HepG2 (cell line): ENCODE results near the gene CBLC. TPM values are rescaled to one million over a fixed set of nuclear protein-coding genes. Genes with fewer than 3 reads are reported as not detected.
A peak's percentile ranks its signal among the peaks of the same experiment; 100 is the strongest.

Source experiments
- ARID2 ChIP-seq: sonication (generic); formaldehyde crosslinking; IDR thresholded peaks from 2 replicates; pipeline ENCODE4 v1.8.1; 2022; ENCODE audit warnings: mild to moderate bottlenecking, missing genetic modification reagents, borderline replicate concordance
- BCL3 ChIP-seq: sonication (generic); formaldehyde crosslinking; IDR thresholded peaks from 2 replicates; pipeline ENCODE4 v1.5.1; 2020; ENCODE audit warnings: mild to moderate bottlenecking, missing genetic modification reagents, moderate library complexity
- ETV6 ChIP-seq: sonication (generic); formaldehyde crosslinking; conservative IDR thresholded peaks from 2 replicates; pipeline ENCODE4 v1.4.0; 2020; ENCODE audit warnings: missing genetic modification reagents
- HDAC6 ChIP-seq: fragments of 200-600 bp; sonication (generic); IDR thresholded peaks from 2 replicates; pipeline ENCODE4 v1.7.0; 2017; ENCODE audit warnings: mild to moderate bottlenecking, antibody characterized with exemption, low read length, low read depth
- JUNB ChIP-seq: sonication (generic); formaldehyde crosslinking; IDR thresholded peaks from 2 replicates; pipeline ENCODE4 v1.8.0; 2022; ENCODE audit warnings: missing genetic modification reagents, mild to moderate bottlenecking, borderline replicate concordance
- KDM2A ChIP-seq: sonication (generic); formaldehyde crosslinking; IDR thresholded peaks from 2 replicates; pipeline ENCODE4 v1.4.0; 2020; ENCODE audit warnings: low read depth, missing genetic modification reagents, borderline replicate concordance
- MED8 ChIP-seq: sonication (generic); formaldehyde crosslinking; IDR thresholded peaks from 2 replicates; pipeline ENCODE4 v1.8.1; 2023; ENCODE audit warnings: mild to moderate bottlenecking, missing genetic modification reagents; ENCODE audit not compliant: insufficient replicate concordance
- MIXL1 ChIP-seq: IDR thresholded peaks from 2 replicates; pipeline ENCODE4 v1.6.1; 2016
- POGZ ChIP-seq: sonication (generic); formaldehyde crosslinking; IDR thresholded peaks from 2 replicates; pipeline ENCODE4 v1.4.0; 2020; ENCODE audit warnings: mild to moderate bottlenecking, missing genetic modification reagents
- TEAD3 ChIP-seq: optimal IDR thresholded peaks from 2 replicates; pipeline ENCODE3; 2016; ENCODE audit warnings: borderline replicate concordance
- ZBTB10 ChIP-seq: sonication (generic); formaldehyde crosslinking; IDR thresholded peaks from 2 replicates; pipeline ENCODE4 v1.4.0; 2020; ENCODE audit warnings: missing genetic modification reagents, borderline replicate concordance
- ZFP36L1 ChIP-seq: sonication (generic); formaldehyde crosslinking; IDR thresholded peaks from 2 replicates; pipeline ENCODE4 v1.8.0; 2022; ENCODE audit warnings: mild to moderate bottlenecking, missing genetic modification reagents, moderate library complexity
- ZNF20 ChIP-seq: sonication (generic); formaldehyde crosslinking; IDR thresholded peaks from 2 replicates; pipeline ENCODE4 v1.4.0; 2020; ENCODE audit warnings: mild to moderate bottlenecking, moderate library complexity, missing genetic modification reagents
- polyA plus RNA-seq, 8 experiments: library from polyadenylated mRNA; depleted of rRNA in 3 of 8; stranded (reverse) in 7 of 8; unstranded in 1 of 8; fragments of >200 nt; fragmentation: Illumina TruSeq in 4 of 8; extraction: Trizol in 4 of 8; gene quantifications; 2 replicates each; pipeline versions ENCODE4 v1.2.1 to v1.2.3, GENCODE V29; 2011 to 2016; ENCODE audit warnings: low read depth in 4 of 8, missing spikeins in 1 of 8, mixed read lengths in 1 of 8; ENCODE audit not compliant: insufficient read depth in 1 of 8
- total RNA-seq, 5 experiments: library from RNA; depleted of rRNA; stranded (reverse); fragments of >200 nt; fragmentation: Illumina TruSeq; extraction: Trizol; gene quantifications; 2 replicates each; pipeline ENCODE4 v1.2.3, GENCODE V29; 2016; ENCODE audit warnings: low read depth in 1 of 5
- TF ChIP-seq, protein P1 (sequence below): sonication (generic); formaldehyde crosslinking; IDR thresholded peaks from 2 replicates; pipeline ENCODE4 v1.5.0; 2020; ENCODE audit warnings: mild to moderate bottlenecking, missing genetic modification reagents
- TF ChIP-seq, protein P2 (sequence below): sonication (generic); formaldehyde crosslinking; IDR thresholded peaks from 2 replicates; pipeline ENCODE4 v1.8.1; 2022; ENCODE audit warnings: low read depth, mild to moderate bottlenecking, missing genetic modification reagents
- TF ChIP-seq, protein P3 (sequence below): sonication (generic); formaldehyde crosslinking; IDR thresholded peaks from 2 replicates; pipeline ENCODE4 v1.4.0; 2020; ENCODE audit warnings: missing genetic modification reagents

Gene CBLC
- total and polyA plus RNA-seq, 2 of the 13 experiments (the other 11 are each of a cell fraction or from before 2014, with no cell fraction given): 1.8 to 2.6 TPM

DNA sequence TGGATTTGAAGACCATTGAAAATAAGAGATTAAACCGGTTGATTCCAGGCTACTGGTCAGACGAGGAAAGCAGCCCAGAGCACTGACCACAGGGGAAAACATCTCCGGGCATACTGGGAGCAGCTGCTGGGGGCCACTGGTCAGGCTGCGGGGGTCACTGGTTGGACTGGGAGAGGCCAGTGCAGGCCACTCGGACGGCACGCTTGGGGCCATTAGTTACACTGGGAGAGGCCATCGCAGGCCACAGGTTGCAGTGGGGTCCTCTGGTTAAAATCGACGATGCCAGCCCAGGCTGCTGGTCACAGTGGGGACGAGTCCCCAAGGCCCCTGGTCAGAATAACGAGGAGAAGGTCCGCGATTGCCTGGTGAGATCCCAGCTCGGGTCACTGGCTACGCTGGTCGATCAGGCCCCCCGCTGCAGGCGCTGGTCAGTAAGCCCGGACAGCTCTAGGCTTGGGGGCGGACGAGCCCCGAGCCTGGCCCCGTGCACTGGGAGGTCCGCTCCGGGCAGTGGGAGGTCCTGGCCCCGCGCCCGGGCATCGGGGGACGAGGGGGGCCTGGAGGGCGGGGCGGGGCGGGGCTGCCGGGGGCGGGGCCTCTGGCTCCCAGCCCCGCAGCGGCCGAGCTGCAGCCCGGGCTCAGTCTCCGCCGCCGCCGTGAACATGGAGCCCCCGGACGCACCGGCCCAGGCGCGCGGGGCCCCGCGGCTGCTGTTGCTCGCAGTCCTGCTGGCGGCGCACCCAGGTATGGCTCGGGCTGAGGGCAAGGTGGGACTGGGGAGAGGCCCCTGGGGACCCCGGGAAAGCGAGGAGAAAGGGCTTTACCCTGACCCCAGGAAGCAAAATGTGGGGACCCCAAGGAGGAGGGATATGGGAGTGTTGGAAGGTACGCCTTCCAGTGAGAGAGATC is 31.0 kb downstream of the CBLC start, which contains the start of gene BCAM (continued):
- TF ChIP-seq, protein P1, sequence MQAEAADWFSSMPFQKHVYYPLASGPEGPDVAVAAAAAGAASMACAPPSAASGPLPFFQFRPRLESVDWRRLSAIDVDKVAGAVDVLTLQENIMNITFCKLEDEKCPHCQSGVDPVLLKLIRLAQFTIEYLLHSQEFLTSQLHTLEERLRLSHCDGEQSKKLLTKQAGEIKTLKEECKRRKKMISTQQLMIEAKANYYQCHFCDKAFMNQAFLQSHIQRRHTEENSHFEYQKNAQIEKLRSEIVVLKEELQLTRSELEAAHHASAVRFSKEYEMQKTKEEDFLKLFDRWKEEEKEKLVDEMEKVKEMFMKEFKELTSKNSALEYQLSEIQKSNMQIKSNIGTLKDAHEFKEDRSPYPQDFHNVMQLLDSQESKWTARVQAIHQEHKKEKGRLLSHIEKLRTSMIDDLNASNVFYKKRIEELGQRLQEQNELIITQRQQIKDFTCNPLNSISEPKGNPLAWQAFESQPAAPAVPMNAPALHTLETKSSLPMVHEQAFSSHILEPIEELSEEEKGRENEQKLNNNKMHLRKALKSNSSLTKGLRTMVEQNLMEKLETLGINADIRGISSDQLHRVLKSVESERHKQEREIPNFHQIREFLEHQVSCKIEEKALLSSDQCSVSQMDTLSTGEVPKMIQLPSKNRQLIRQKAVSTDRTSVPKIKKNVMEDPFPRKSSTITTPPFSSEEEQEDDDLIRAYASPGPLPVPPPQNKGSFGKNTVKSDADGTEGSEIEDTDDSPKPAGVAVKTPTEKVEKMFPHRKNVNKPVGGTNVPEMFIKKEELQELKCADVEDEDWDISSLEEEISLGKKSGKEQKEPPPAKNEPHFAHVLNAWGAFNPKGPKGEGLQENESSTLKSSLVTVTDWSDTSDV (CRISPR knock-in tag): no peak
- TF ChIP-seq ETV6 (CRISPR knock-in tag) (no peak), JUNB (no peak), KDM2A (CRISPR knock-in tag) (0 out of 2 replicates have a peak, but pooled peaks have one; percentile 7), TEAD3 (no peak), ZFP36L1 (CRISPR knock-in tag) (no peak), MED8 (CRISPR knock-in tag) (peak; percentile 78), MIXL1 (CRISPR knock-in tag) (0 out of 2 replicates have a peak, but pooled peaks have one; percentile 41), HDAC6 (no peak), POGZ (CRISPR knock-in tag) (peak; percentile 22; the same call in 1 of the 2 replicates), ZBTB10 (CRISPR knock-in tag) (0 out of 2 replicates have a peak, but pooled peaks have one; percentile 3), ARID2 (CRISPR knock-in tag) (no peak), ZNF20 (CRISPR knock-in tag) (no peak), BCL3 (CRISPR knock-in tag) (no peak; the same call in none of the 2 replicates)
- TF ChIP-seq, protein P2, sequence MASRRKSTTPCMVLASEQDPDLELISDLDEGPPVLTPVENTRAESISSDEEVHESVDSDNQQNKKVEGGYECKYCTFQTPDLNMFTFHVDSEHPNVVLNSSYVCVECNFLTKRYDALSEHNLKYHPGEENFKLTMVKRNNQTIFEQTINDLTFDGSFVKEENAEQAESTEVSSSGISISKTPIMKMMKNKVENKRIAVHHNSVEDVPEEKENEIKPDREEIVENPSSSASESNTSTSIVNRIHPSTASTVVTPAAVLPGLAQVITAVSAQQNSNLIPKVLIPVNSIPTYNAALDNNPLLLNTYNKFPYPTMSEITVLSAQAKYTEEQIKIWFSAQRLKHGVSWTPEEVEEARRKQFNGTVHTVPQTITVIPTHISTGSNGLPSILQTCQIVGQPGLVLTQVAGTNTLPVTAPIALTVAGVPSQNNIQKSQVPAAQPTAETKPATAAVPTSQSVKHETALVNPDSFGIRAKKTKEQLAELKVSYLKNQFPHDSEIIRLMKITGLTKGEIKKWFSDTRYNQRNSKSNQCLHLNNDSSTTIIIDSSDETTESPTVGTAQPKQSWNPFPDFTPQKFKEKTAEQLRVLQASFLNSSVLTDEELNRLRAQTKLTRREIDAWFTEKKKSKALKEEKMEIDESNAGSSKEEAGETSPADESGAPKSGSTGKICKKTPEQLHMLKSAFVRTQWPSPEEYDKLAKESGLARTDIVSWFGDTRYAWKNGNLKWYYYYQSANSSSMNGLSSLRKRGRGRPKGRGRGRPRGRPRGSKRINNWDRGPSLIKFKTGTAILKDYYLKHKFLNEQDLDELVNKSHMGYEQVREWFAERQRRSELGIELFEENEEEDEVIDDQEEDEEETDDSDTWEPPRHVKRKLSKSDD: no peak
- TF ChIP-seq, protein P3, sequence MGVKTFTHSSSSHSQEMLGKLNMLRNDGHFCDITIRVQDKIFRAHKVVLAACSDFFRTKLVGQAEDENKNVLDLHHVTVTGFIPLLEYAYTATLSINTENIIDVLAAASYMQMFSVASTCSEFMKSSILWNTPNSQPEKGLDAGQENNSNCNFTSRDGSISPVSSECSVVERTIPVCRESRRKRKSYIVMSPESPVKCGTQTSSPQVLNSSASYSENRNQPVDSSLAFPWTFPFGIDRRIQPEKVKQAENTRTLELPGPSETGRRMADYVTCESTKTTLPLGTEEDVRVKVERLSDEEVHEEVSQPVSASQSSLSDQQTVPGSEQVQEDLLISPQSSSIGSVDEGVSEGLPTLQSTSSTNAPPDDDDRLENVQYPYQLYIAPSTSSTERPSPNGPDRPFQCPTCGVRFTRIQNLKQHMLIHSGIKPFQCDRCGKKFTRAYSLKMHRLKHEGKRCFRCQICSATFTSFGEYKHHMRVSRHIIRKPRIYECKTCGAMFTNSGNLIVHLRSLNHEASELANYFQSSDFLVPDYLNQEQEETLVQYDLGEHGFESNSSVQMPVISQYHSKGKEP (CRISPR knock-in tag): 0 out of 2 replicates have a peak, but pooled peaks have one; percentile 19
